ENCODE data around the gene A2M. TPM values are rescaled to one million over a fixed set of nuclear protein-coding genes. Genes with fewer than 3 reads are reported as not detected.

A2M gene
- total and polyA plus RNA-seq, 2 of the 8 experiments (the other 6 are each of a cell fraction or from before 2014, with no cell fraction given), result 0.15 TPM; not detected in 1

GRCh38 chr12:9037431-9037830, 78.3 kb downstream of the A2M start (continued):
- no peak for TF ChIP-seq RAD21 (IDR thresholded peaks at IDR 0.05 in 1 of 2, conservative IDR thresholded peaks at IDR 0.05 in 1 of 2; ENCODE audit: low read depth in 2 of 2, low read length in 2 of 2)
- TF ChIP-seq SIN3A (conservative IDR thresholded peaks at IDR 0.05 in 1 of 2, IDR thresholded peaks at IDR 0.05 in 1 of 2; ENCODE audit: low read depth in 1 of 2, low read length in 2 of 2), result no peak
- TF ChIP-seq CHD1 (IDR thresholded peaks at IDR 0.05; ENCODE audit: low read depth, low read length), result no peak
- TF ChIP-seq SP4 (IDR thresholded peaks at IDR 0.05; ENCODE audit: low read length), result no peak
- no peak for TF ChIP-seq EP300 (IDR thresholded peaks at IDR 0.05; ENCODE audit: borderline replicate concordance in 1 of 2, low read depth in 2 of 2, low read length in 2 of 2)
- TF ChIP-seq KDM4A (IDR thresholded peaks at IDR 0.05; ENCODE audit: low read depth, low read length, severe bottlenecking), result no peak

Data from H1 (cell line).